DND-41 (cell line): ENCODE data around the gene DLG1.
A peak's percentile ranks its signal among the peaks of the same experiment; 100 is the strongest.

ENCODE experiments used
- ATAC-seq: fragments of 200-7000 bp; cut with Tn5 transposase; 3 replicates; pipeline ENCODE4 v1.9.1; 2021; ENCODE audit warnings: low read depth; ENCODE audit not compliant: insufficient read depth
- DNase-seq: peaks from one replicate; pipeline ENCODE4 v3.0.0-alpha.2; 2020
- H2AFZ ChIP-seq: 2 replicates; pipeline ENCODE4 v1.6.0; 2012; ENCODE audit warnings: low read depth, low read length
- H3K27ac ChIP-seq: 2 replicates; pipeline ENCODE4 v1.5.1; 2012; ENCODE audit warnings: low read length, inconsistent platforms
- H3K27me3 ChIP-seq: fragments of 200-600 bp; sonication (generic); 2 replicates; pipeline ENCODE4 v1.6.0; 2012; ENCODE audit warnings: low read length, mild to moderate bottlenecking, inconsistent platforms; ENCODE audit not compliant: insufficient read depth, poor library complexity
- H3K36me3 ChIP-seq: 2 replicates; pipeline ENCODE4 v1.5.1; 2012; ENCODE audit warnings: low read length, inconsistent platforms; ENCODE audit not compliant: insufficient read depth
- H3K4me1 ChIP-seq: 2 replicates; pipeline ENCODE4 v1.5.1; 2012; ENCODE audit warnings: mild to moderate bottlenecking, low read length; ENCODE audit not compliant: insufficient read depth
- H3K4me2 ChIP-seq: 2 replicates; pipeline ENCODE4 v1.6.0; 2012; ENCODE audit warnings: mild to moderate bottlenecking, moderate library complexity, low read length, inconsistent platforms; ENCODE audit not compliant: insufficient read depth
- H3K4me3 ChIP-seq, 2 experiments: fragments of 200-600 bp in 1 of 2; shearing (Covaris generic) in 1 of 2; 2 replicates each; pipeline ENCODE4 v1.5.1; 2012 to 2016; ENCODE audit warnings: inconsistent platforms in 2 of 2, low read length in 2 of 2, mild to moderate bottlenecking in 2 of 2, low read depth in 1 of 2, moderate library complexity in 1 of 2
- H3K79me2 ChIP-seq: 2 replicates; pipeline ENCODE4 v1.6.0; 2012; ENCODE audit warnings: low read length, inconsistent platforms; ENCODE audit not compliant: insufficient read depth
- H3K9ac ChIP-seq: 2 replicates; pipeline ENCODE4 v1.6.0; 2012; ENCODE audit warnings: low read depth, mild to moderate bottlenecking, inconsistent platforms, low read length, moderate library complexity
- H3K9me3 ChIP-seq: 2 replicates; pipeline ENCODE4 v1.5.1; 2012; ENCODE audit warnings: low read length, moderate library complexity, mild to moderate bottlenecking, inconsistent platforms; ENCODE audit not compliant: insufficient read depth, severe bottlenecking
- H4K20me1 ChIP-seq: 2 replicates; pipeline ENCODE4 v1.6.0; 2012; ENCODE audit warnings: low read length; ENCODE audit not compliant: insufficient read depth
- EZH2 ChIP-seq: IDR thresholded peaks from 3 replicates; pipeline ENCODE4 v1.6.1; 2012; ENCODE audit warnings: borderline replicate concordance, low read depth, mild to moderate bottlenecking, moderate library complexity, low read length, inconsistent platforms; ENCODE audit not compliant: severe bottlenecking
- TF ChIP-seq, protein P1 (sequence below): IDR thresholded peaks from 2 replicates; pipeline ENCODE4 v1.5.1; 2012; ENCODE audit warnings: borderline replicate concordance, low read length, moderate library complexity, mild to moderate bottlenecking; ENCODE audit not compliant: poor library complexity, severe bottlenecking; ENCODE audit errors: extremely low read depth

The DLG1 gene

DNA sequence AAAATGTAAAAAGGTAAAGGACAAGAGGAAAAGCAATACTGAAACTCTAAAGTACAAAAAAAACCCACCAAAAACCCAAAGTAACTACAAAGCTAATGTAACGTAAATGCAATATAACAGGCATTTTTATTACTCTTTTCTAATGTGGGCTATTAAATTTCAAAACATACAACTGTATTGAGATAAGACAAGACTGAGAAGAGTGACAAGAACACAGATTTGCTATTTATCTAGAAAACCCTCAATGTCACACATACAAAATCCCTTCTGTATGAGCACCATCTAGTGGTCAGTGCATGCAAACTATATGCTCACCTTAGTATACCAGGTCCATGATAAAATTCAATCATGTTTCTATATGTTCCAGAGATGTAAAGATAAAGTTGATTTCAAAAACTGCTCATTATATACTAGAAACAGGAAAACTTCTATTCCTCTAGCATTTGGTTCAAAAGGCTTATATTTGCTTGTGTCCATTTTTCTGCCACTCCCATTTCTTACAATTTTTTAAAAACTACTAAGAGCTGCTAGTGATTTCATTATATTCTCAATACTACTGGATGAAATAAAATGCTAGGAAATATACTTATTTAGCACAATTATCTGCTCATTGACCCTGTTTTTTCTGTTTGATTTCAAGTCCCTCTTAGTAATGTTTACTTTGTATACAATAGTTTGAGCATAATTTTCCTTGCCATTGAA lies 111.4 kb downstream of the DLG1 start:
- DNase-seq (peak; percentile 16), ATAC-seq (peak; percentile 98)
- no peaks in the 10 kb centered on the region for H3K4me1 ChIP-seq
- no peak overlapping the region for H2AFZ ChIP-seq
- H3K36me3 ChIP-seq = peaks cover 2% of the 10 kb centered on the region; the same call in 1 of the 2 replicates
- no peak overlapping the region for H3K27ac ChIP-seq
- H3K9ac ChIP-seq = no peak overlapping the region
- H4K20me1 ChIP-seq = peaks cover 12% of the 10 kb centered on the region; the same call in 1 of the 2 replicates
- H3K79me2 ChIP-seq = peaks cover 22% of the 10 kb centered on the region
- no peaks in the 10 kb centered on the region for H3K27me3 ChIP-seq
- no peak for TF ChIP-seq EZH2
- TF ChIP-seq, protein P1, sequence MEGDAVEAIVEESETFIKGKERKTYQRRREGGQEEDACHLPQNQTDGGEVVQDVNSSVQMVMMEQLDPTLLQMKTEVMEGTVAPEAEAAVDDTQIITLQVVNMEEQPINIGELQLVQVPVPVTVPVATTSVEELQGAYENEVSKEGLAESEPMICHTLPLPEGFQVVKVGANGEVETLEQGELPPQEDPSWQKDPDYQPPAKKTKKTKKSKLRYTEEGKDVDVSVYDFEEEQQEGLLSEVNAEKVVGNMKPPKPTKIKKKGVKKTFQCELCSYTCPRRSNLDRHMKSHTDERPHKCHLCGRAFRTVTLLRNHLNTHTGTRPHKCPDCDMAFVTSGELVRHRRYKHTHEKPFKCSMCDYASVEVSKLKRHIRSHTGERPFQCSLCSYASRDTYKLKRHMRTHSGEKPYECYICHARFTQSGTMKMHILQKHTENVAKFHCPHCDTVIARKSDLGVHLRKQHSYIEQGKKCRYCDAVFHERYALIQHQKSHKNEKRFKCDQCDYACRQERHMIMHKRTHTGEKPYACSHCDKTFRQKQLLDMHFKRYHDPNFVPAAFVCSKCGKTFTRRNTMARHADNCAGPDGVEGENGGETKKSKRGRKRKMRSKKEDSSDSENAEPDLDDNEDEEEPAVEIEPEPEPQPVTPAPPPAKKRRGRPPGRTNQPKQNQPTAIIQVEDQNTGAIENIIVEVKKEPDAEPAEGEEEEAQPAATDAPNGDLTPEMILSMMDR = peak; percentile 95
- no peaks in the 10 kb centered on the region for H3K9me3 ChIP-seq
- no peak overlapping the region for H3K4me2 ChIP-seq
- H3K4me3 ChIP-seq = no peak overlapping the region

DNA sequence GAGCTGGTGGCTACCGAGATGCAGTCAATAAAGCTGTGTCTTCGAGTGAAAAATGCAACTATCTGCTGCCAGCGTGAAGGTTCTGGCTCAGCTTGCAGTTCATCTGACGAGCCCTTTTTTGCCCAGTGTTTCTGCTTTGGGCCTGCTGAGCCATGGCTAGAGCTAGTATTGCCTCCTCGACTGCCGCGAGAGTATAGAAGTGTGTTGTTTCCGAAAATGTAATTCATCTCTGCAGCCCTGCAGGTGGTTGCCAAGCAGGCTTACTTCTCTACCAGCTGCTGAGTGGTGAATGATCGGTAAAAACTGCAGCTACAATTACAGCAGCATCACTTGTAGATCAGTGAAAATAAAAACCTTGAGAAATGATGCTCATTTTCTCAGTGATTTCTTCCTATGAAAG lies 114.8 kb downstream of the DLG1 start:
- H3K36me3 ChIP-seq = peaks cover 2% of the 10 kb centered on the region; the same call in 1 of the 2 replicates
- H3K79me2 ChIP-seq = peaks cover 17% of the 10 kb centered on the region
- no peaks in the 10 kb centered on the region for H3K9me3 ChIP-seq
- no peak overlapping the region for H3K9ac ChIP-seq
- H3K4me3 ChIP-seq = no peak overlapping the region
- DNase-seq (no peak), ATAC-seq (no peak)
- H3K27ac ChIP-seq = no peak overlapping the region
- no peak overlapping the region for H3K4me2 ChIP-seq
- peaks cover 9% of the 10 kb centered on the region; the same call in 1 of the 2 replicates for H4K20me1 ChIP-seq
- no peaks in the 10 kb centered on the region for H3K4me1 ChIP-seq
- H3K27me3 ChIP-seq = no peaks in the 10 kb centered on the region
- no peak for TF ChIP-seq EZH2
- TF ChIP-seq, protein P1 = no peak
- H2AFZ ChIP-seq = no peak overlapping the region

DNA sequence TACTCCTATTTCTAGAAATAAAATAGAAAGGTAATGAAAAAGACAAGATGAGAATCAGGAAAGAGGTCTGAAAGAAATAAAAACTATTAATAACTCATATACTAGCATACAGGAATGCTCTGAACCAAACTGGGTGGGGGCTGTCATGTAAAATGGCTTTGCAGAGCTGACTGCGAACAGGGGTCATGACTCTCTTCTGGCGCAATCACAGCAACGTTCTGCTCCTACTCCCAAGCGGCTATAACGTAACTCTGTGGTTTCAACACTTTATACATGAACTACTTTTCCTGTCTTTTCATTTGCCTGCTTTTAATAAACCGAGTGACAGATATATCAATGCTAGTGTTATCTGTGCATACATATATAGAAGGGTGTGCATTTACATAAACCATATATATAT lies 116.7 kb downstream of the DLG1 start:
- Histone ChIP-seq H3K4me1 (no peaks in the 10 kb centered on the region), H2AFZ (no peak overlapping the region), H3K27ac (no peak overlapping the region), H4K20me1 (peaks cover 3% of the 10 kb centered on the region; the same call in 1 of the 2 replicates), H3K27me3 (no peaks in the 10 kb centered on the region), H3K9me3 (no peaks in the 10 kb centered on the region), H3K9ac (no peak overlapping the region), H3K4me2 (no peak overlapping the region), H3K36me3 (peaks cover 8% of the 10 kb centered on the region; the same call in 1 of the 2 replicates), H3K79me2 (peaks cover 23% of the 10 kb centered on the region), H3K4me3 (no peak overlapping the region)
- DNase-seq (no peak), ATAC-seq (no peak)
- TF ChIP-seq, protein P1 = no peak

DNA sequence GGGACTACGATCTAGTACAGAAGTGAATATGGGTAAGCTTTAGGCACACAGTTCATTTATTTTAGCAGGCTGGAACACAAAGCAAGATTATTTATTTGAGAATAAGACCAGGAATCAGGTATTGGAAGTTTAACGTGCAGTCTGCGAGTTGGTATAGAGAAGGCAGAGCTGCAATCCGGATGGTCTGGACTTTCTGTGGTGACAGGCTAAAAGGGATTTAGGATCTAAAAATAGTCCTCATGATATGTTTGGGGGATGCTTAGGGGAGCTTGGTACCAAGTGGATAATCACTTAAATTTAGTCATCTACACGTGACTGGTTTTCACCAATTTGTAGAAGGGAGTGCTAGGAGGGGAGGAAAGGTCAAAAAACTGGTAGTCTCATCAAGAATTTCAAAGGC lies 119.4 kb downstream of the DLG1 start:
- H3K79me2 ChIP-seq = peaks cover 17% of the 10 kb centered on the region
- H3K4me1 ChIP-seq = 0 out of 2 replicates have a peak, but pooled peaks cover 3% of the 10 kb centered on the region
- TF ChIP-seq, protein P1 = no peak
- no peak for TF ChIP-seq EZH2
- no peak overlapping the region for H2AFZ ChIP-seq
- H3K9me3 ChIP-seq = no peaks in the 10 kb centered on the region
- H3K27me3 ChIP-seq = no peaks in the 10 kb centered on the region
- no peaks in the 10 kb centered on the region; the same call in 1 of the 2 replicates for H4K20me1 ChIP-seq
- H3K9ac ChIP-seq = no peak overlapping the region
- no peak for ATAC-seq
- H3K27ac ChIP-seq = no peak overlapping the region
- peaks cover 12% of the 10 kb centered on the region; the same call in 1 of the 2 replicates for H3K36me3 ChIP-seq
- no peak for DNase-seq
- H3K4me3 ChIP-seq = no peak overlapping the region
- H3K4me2 ChIP-seq = no peak overlapping the region
